NCI-H2227 treated with DMSO at 0.1 percent for 48 hours (cell line): Measurements from ENCODE around the gene TIMP2.

ENCODE experiments used
- DNase-seq: peaks from one replicate; lab custom pipeline; 2025; lab: John Stamatoyannopoulos, UW

The TIMP2 gene

GRCh38 chr17:78812855-78813254 is 112.3 kb downstream of the TIMP2 start:
- DNase-seq: no peak

- DNase-seq: no peak
These were observed 117.0 kb downstream of the TIMP2 start for GRCh38 chr17:78808163-78808562.

GRCh38 chr17:78806451-78806850 is 118.7 kb downstream of the TIMP2 start:
- DNase-seq: no peak

GRCh38 chr17:78805301-78805700 is 119.9 kb downstream of the TIMP2 start:
- DNase-seq: no peak

GRCh38 chr17:78804777-78805176 is 120.4 kb downstream of the TIMP2 start:
- no peak for DNase-seq

- DNase-seq: no peak
These were observed 121.9 kb downstream of the TIMP2 start for GRCh38 chr17:78803186-78803845.
